Adrenal gland (tissue), 12 donors: ENCODE results near the gene DNAJC12. TPM values are rescaled to one million over a fixed set of nuclear protein-coding genes. Genes with fewer than 3 reads are reported as not detected.
"Not testable (repeated sequence)": the region's sequence is repeated elsewhere in the genome, so short reads cannot be mapped to it uniquely, and the experiment has no call there.

ENCODE experiments used
- DNase-seq, 7 donors: peaks; one replicate each; pipeline ENCODE4 v3.0.0-alpha.2; 2019 to 2020
- H3K27ac ChIP-seq, 5 donors: fragments of 200-600 bp; sonication (generic) in 4 of 5; 1 replicate in 3 of 5; 2 replicates in 2 of 5; pipeline versions ENCODE4 v1.5.1 to v1.8.0; 2016 to 2020; ENCODE audit warnings: mild to moderate bottlenecking in 1 of 5
- H3K27me3 ChIP-seq: fragments of 200-600 bp; 2 replicates; pipeline ENCODE4 v1.8.0; 2021
- H3K36me3 ChIP-seq, 2 donors: fragments of 200-600 bp; replicated peaks in 1 of 2; 1 replicate in 1 of 2; 2 replicates in 1 of 2; pipeline versions ENCODE4 v1.5.1 to v1.8.0; 2018 to 2022
- H3K4me1 ChIP-seq, 2 donors: fragments of 200-600 bp; replicated peaks in 1 of 2; 1 replicate in 1 of 2; 2 replicates in 1 of 2; pipeline versions ENCODE4 v1.5.1 to v1.8.0; 2018 to 2021
- H3K4me3 ChIP-seq, 4 donors: fragments of 200-600 bp; sonication (generic) in 3 of 4; one replicate each; pipeline ENCODE4 v1.5.1; 2016 to 2018
- H3K9me3 ChIP-seq, 3 donors: fragments of 200-600 bp; sonication (generic) in 1 of 3; replicated peaks in 1 of 3; 1 replicate in 2 of 3; 2 replicates in 1 of 3; pipeline versions ENCODE4 v1.5.1 to v1.8.0; 2016 to 2021
- CTCF ChIP-seq, 6 experiments: fragments of 450-650 bp in 4 of 6; fragments of 200-600 bp in 2 of 6; sonication (generic) in 1 of 6; IDR thresholded peaks; 1 replicate in 5 of 6; 2 replicates in 1 of 6; pipeline versions ENCODE4 v1.5.1 to v1.8.0; 2016 to 2021; ENCODE audit warnings: antibody characterized with exemption in 6 of 6, mild to moderate bottlenecking in 2 of 6, moderate library complexity in 1 of 6
- POLR2A ChIP-seq, 2 donors: fragments of 450-650 bp; IDR thresholded peaks; one replicate each; pipeline ENCODE4 v1.6.1; 2017; ENCODE audit warnings: antibody characterized with exemption in 2 of 2, mild to moderate bottlenecking in 2 of 2, moderate library complexity in 1 of 2
- WGBS, 4 donors: extraction: QIAGEN DNeasy Blood & Tissue Kit in 2 of 4; methylation state at CpG; one replicate each; pipeline versions ENCODE4 v1.1.5 to v1.1.7; 2013 to 2017; 5-methylcytosine and 5-hydroxymethylcytosine counted together
- intact Hi-C, 2 donors: fragments of 100-400 bp; cut with DNase I; formaldehyde crosslinking; loops; one replicate each; pipeline versions ENCODE4 v1.14.1 to v1.15.0; 2022 to 2023
- polyA plus RNA-seq, 3 donors: library from polyadenylated mRNA; stranded (reverse); fragments of 200-250 nt in 2 of 3; fragments of 350-450 nt in 1 of 3; fragmentation: Illumina TruSeq in 1 of 3; extraction: RNeasy Lipid Tissue Mini Kit (QIAGEN cat#74804) in 1 of 3; gene quantifications; one replicate each; pipeline ENCODE4 v1.2.3, GENCODE V29; 2013 to 2014
- total RNA-seq, 9 donors: library from RNA; depleted of rRNA in 4 of 9; stranded (reverse); fragments of >200 nt in 4 of 9; fragments of 120-200 nt in 1 of 9; fragmentation: NEBNext Ultra II Directional in 1 of 9; extraction: Animal tissue kit (Norgen Biotek cat#: 25700) in 1 of 9; gene quantifications; one replicate each; pipeline versions ENCODE4 v1.1.0 to v1.2.4, GENCODE V29; 2013 to 2023
- donor health status: healthy with polysubstance abuse.
- donor health status: Bipolar disorder and iron deficiency.
- donor health status: DM: yes; HTN: yes; CAD: no.
- donor health status: DM: no; HTN: no; CAD: no.
- donor health status: DM: no; HTN: no; CAD: no.
- donor health status: DM: yes; HTN: yes; CAD: no.

The DNAJC12 gene
- total and polyA plus RNA-seq, 12 donors, result 21.0 to 228 (median 56.2) TPM

DNA sequence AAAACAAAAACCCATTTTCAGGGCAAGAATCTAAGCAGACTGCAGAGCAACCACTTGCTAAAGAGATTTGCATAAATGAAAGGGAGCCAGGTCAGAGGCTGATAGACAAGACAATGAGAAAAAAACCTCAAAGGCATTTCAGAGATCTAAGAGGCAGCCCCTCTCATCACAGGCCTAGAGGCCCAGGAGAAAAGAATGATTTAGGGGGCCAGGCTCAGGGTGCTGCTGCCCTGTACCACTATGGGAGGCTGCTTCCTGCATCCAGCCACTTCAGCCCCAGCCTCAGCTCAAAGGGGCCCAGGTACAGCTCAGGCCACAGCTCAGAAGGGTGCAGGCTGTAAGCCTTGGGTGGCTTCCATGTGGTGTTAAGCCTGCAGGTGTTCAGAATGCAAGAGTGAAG, 3.7 kb upstream of the DNAJC12 start:
- no peak for TF ChIP-seq CTCF (IDR thresholded peaks at IDR 0.05)
- TF ChIP-seq POLR2A (IDR thresholded peaks at IDR 0.05), result no peak
- Histone ChIP-seq H3K4me1 (peaks cover 0 to 4% of the 10 kb centered on the region in 2 donors), H3K27me3 (no peaks in the 10 kb centered on the region), H3K27ac (no peak overlapping the region), H3K9me3 (no peaks in the 10 kb centered on the region), H3K36me3 (no peaks in the 10 kb centered on the region), H3K4me3 (no peak overlapping the region)
- no peak for DNase-seq
- intact Hi-C loops, result no loop called here

- Histone ChIP-seq H3K4me3 (no peak overlapping the region), H3K4me1 (peaks cover 0 to 4% of the 10 kb centered on the region in 2 donors), H3K27me3 (no peaks in the 10 kb centered on the region), H3K36me3 (no peaks in the 10 kb centered on the region), H3K27ac (no peak overlapping the region), H3K9me3 (no peaks in the 10 kb centered on the region)
- 82 to 89% (median 87%) methylated on average over 3 of the region's 3 CpGs for WGBS, 4 donors
- TF ChIP-seq CTCF (IDR thresholded peaks at IDR 0.05), result no peak
- TF ChIP-seq POLR2A (IDR thresholded peaks at IDR 0.05), result no peak
- no peak for DNase-seq
- intact Hi-C loops, result no loop called here
Measured at GRCh38 chr10:67839951-67840350, 2.0 kb upstream of the DNAJC12 start.

- H3K36me3 ChIP-seq, intact Hi-C loops, H3K27me3 ChIP-seq, DNase-seq, H3K27ac ChIP-seq, H3K4me3 ChIP-seq, H3K4me1 ChIP-seq, H3K9me3 ChIP-seq: not testable (repeated sequence)
- 92 to 97% (median 94%) methylated on average over 12 of the region's 12 CpGs for whole genome bisulfite sequencing, 4 donors
Measured at GRCh38 chr10:67839511-67839910, 1.5 kb upstream of the DNAJC12 start.

GRCh38 chr10:67836972-67837371, 1.0 kb downstream of the DNAJC12 start:
- Histone ChIP-seq H3K9me3 (no peaks in the 10 kb centered on the region), H3K27ac (no peak overlapping the region), H3K4me1 (peaks cover 0 to 4% of the 10 kb centered on the region in 2 donors), H3K4me3 (peak overlapping the region in 1 of 4 donors; percentile 48), H3K36me3 (no peaks in the 10 kb centered on the region), H3K27me3 (no peaks in the 10 kb centered on the region)
- WGBS, 4 donors, result 47 to 63% (median 47%) methylated on average over 1 of the region's 1 CpG
- DNase-seq, result no peak
- no peak for TF ChIP-seq CTCF (IDR thresholded peaks at IDR 0.05)
- TF ChIP-seq POLR2A (IDR thresholded peaks at IDR 0.05), result no peak
- intact Hi-C loops, result no loop called here

- Histone ChIP-seq H3K36me3 (no peaks in the 10 kb centered on the region), H3K27ac (no peak overlapping the region), H3K9me3 (no peaks in the 10 kb centered on the region), H3K4me3 (peak overlapping the region in 1 of 4 donors; percentile 14), H3K27me3 (no peaks in the 10 kb centered on the region), H3K4me1 (peaks cover 0 to 4% of the 10 kb centered on the region in 2 donors)
- 30 to 40% (median 36%) methylated on average over 2 of the region's 2 CpGs for WGBS, 4 donors
- no peak for DNase-seq
- TF ChIP-seq CTCF (IDR thresholded peaks at IDR 0.05) (no peak), POLR2A (IDR thresholded peaks at IDR 0.05) (no peak)
- intact Hi-C loops, result no loop called here
Measured at GRCh38 chr10:67836488-67836887, 1.5 kb downstream of the DNAJC12 start.

GRCh38 chr10:67835541-67836394, 2.2 kb downstream of the DNAJC12 start:
- H3K4me3 ChIP-seq, H3K9me3 ChIP-seq, H3K27ac ChIP-seq, H3K27me3 ChIP-seq, H3K36me3 ChIP-seq, DNase-seq, H3K4me1 ChIP-seq, intact Hi-C loops: not testable (repeated sequence)
- WGBS, 4 donors, result 53 to 66% (median 59%) methylated on average over 6 of the region's 6 CpGs
